Adipocyte (in vitro differentiated cells): Measurements from ENCODE around the gene LCA5.
"Not testable (repeated sequence)": the region's sequence is repeated elsewhere in the genome, so short reads cannot be mapped to it uniquely, and the experiment has no call there.

Experiments
- DNase-seq: peaks from one replicate; pipeline ENCODE4 v3.0.0-alpha.2; 2015; ENCODE audit warnings: low read depth
- H3K27me3 ChIP-seq: replicated peaks from 2 replicates; pipeline ENCODE4 v1.7.0; 2013; ENCODE audit warnings: mild to moderate bottlenecking, low read length, moderate library complexity; ENCODE audit not compliant: control insufficient read depth, insufficient read depth
- H3K36me3 ChIP-seq: 2 replicates; pipeline ENCODE4 v1.7.0; 2013; ENCODE audit warnings: low read length, mild to moderate bottlenecking, moderate library complexity; ENCODE audit not compliant: control insufficient read depth, insufficient read depth, severe bottlenecking
- H3K4me1 ChIP-seq: 2 replicates; pipeline ENCODE4 v1.7.0; 2013; ENCODE audit warnings: mild to moderate bottlenecking, low read length, moderate library complexity; ENCODE audit not compliant: control insufficient read depth, insufficient read depth
- H3K4me3 ChIP-seq: 2 replicates; pipeline ENCODE4 v1.7.0; 2013; ENCODE audit warnings: mild to moderate bottlenecking, low read length, moderate library complexity
- H3K9ac ChIP-seq: 2 replicates; pipeline ENCODE4 v1.7.0; 2013; ENCODE audit warnings: mild to moderate bottlenecking, low read length, moderate library complexity
- H3K9me3 ChIP-seq: 2 replicates; pipeline ENCODE4 v1.7.0; 2013; ENCODE audit warnings: mild to moderate bottlenecking, low read length, moderate library complexity; ENCODE audit not compliant: control insufficient read depth

Gene LCA5

GRCh38 chr6:79529567-79529966, 7.7 kb downstream of the LCA5 start:
- H3K27me3 ChIP-seq, H3K9me3 ChIP-seq, H3K9ac ChIP-seq, H3K36me3 ChIP-seq, DNase-seq, H3K4me3 ChIP-seq: not testable (repeated sequence)
- peaks cover 14% of the 10 kb centered on the region for H3K4me1 ChIP-seq

- Histone ChIP-seq H3K9ac (no peak overlapping the region), H3K36me3 (no peaks in the 10 kb centered on the region), H3K9me3 (no peaks in the 10 kb centered on the region), H3K4me3 (no peak overlapping the region), H3K4me1 (peaks cover 9% of the 10 kb centered on the region), H3K27me3 (no peaks in the 10 kb centered on the region)
- DNase-seq = no peak
Observed at GRCh38 chr6:79526897-79527296, 10.3 kb downstream of the LCA5 start.

- DNase-seq = no peak
- Histone ChIP-seq H3K4me1 (peaks cover 9% of the 10 kb centered on the region), H3K36me3 (no peaks in the 10 kb centered on the region), H3K9me3 (no peaks in the 10 kb centered on the region), H3K9ac (no peak overlapping the region), H3K4me3 (peak overlapping the region; percentile 33), H3K27me3 (no peaks in the 10 kb centered on the region)
Observed at GRCh38 chr6:79525272-79526100, 11.7 kb downstream of the LCA5 start.

GRCh38 chr6:79524065-79524464, 13.2 kb downstream of the LCA5 start:
- H3K4me1 ChIP-seq = peaks cover 9% of the 10 kb centered on the region
- DNase-seq = no peak
- no peak overlapping the region for H3K4me3 ChIP-seq
- H3K9me3 ChIP-seq = no peaks in the 10 kb centered on the region
- H3K36me3 ChIP-seq = no peaks in the 10 kb centered on the region
- H3K27me3 ChIP-seq = no peaks in the 10 kb centered on the region
- no peak overlapping the region for H3K9ac ChIP-seq

- H3K27me3 ChIP-seq = no peaks in the 10 kb centered on the region
- H3K4me1 ChIP-seq = peaks cover 9% of the 10 kb centered on the region
- no peaks in the 10 kb centered on the region for H3K36me3 ChIP-seq
- no peaks in the 10 kb centered on the region for H3K9me3 ChIP-seq
- no peak for DNase-seq
- H3K4me3 ChIP-seq = no peak overlapping the region
- H3K9ac ChIP-seq = no peak overlapping the region
Observed at GRCh38 chr6:79522609-79523008, 14.6 kb downstream of the LCA5 start.

- no peaks in the 10 kb centered on the region for H3K9me3 ChIP-seq
- DNase-seq = peak; percentile 22
- no peak overlapping the region for H3K4me3 ChIP-seq
- H3K9ac ChIP-seq = no peak overlapping the region
- no peaks in the 10 kb centered on the region for H3K27me3 ChIP-seq
- H3K36me3 ChIP-seq = no peaks in the 10 kb centered on the region
- peaks cover 7% of the 10 kb centered on the region for H3K4me1 ChIP-seq
Observed at GRCh38 chr6:79520534-79520933, 16.7 kb downstream of the LCA5 start.

- Histone ChIP-seq H3K4me3 (no peak overlapping the region), H3K9me3 (no peaks in the 10 kb centered on the region), H3K27me3 (no peaks in the 10 kb centered on the region), H3K4me1 (peaks cover 4% of the 10 kb centered on the region), H3K36me3 (no peaks in the 10 kb centered on the region), H3K9ac (no peak overlapping the region)
- DNase-seq = no peak
Observed at GRCh38 chr6:79518842-79519241, 18.4 kb downstream of the LCA5 start.

GRCh38 chr6:79515436-79515835, 21.8 kb downstream of the LCA5 start:
- Histone ChIP-seq H3K9ac (no peak overlapping the region), H3K36me3 (peaks cover 15% of the 10 kb centered on the region), H3K9me3 (no peaks in the 10 kb centered on the region), H3K27me3 (no peaks in the 10 kb centered on the region), H3K4me3 (no peak overlapping the region), H3K4me1 (peaks cover 4% of the 10 kb centered on the region)
- DNase-seq = peak; percentile 52

- Histone ChIP-seq H3K36me3 (peaks cover 15% of the 10 kb centered on the region), H3K4me1 (peaks cover 4% of the 10 kb centered on the region), H3K4me3 (no peak overlapping the region), H3K9ac (no peak overlapping the region), H3K27me3 (no peaks in the 10 kb centered on the region), H3K9me3 (no peaks in the 10 kb centered on the region)
- DNase-seq = no peak
Observed at GRCh38 chr6:79513111-79513510, 24.1 kb downstream of the LCA5 start.

GRCh38 chr6:79512014-79512413, 25.2 kb downstream of the LCA5 start:
- Histone ChIP-seq H3K27me3 (no peaks in the 10 kb centered on the region), H3K4me1 (peaks cover 4% of the 10 kb centered on the region), H3K36me3 (peaks cover 15% of the 10 kb centered on the region), H3K9me3 (no peaks in the 10 kb centered on the region), H3K9ac (no peak overlapping the region), H3K4me3 (no peak overlapping the region)
- no peak for DNase-seq

- H3K9me3 ChIP-seq = no peaks in the 10 kb centered on the region
- H3K4me1 ChIP-seq = peaks cover 2% of the 10 kb centered on the region
- peaks cover 15% of the 10 kb centered on the region for H3K36me3 ChIP-seq
- H3K9ac ChIP-seq = no peak overlapping the region
- DNase-seq = no peak
- H3K4me3 ChIP-seq = no peak overlapping the region
- H3K27me3 ChIP-seq = no peaks in the 10 kb centered on the region
Observed at GRCh38 chr6:79510707-79511106, 26.5 kb downstream of the LCA5 start.

GRCh38 chr6:79506251-79506650, 31.0 kb downstream of the LCA5 start:
- Histone ChIP-seq H3K27me3 (no peaks in the 10 kb centered on the region), H3K9me3 (no peaks in the 10 kb centered on the region), H3K9ac (no peak overlapping the region), H3K4me1 (no peaks in the 10 kb centered on the region), H3K4me3 (no peak overlapping the region), H3K36me3 (no peaks in the 10 kb centered on the region)
- DNase-seq = no peak
